ENCODE data around the gene ATP10B. TPM values are rescaled to one million over a fixed set of nuclear protein-coding genes. Genes with fewer than 3 reads are reported as not detected.

Gene ATP10B
- total RNA-seq, 1 experiment from 2014 or later: not detected

- peak; percentile 92 for DNase-seq (ENCODE audit: low read depth)
These were observed 295.2 kb downstream of the ATP10B start for GRCh38 chr5:160556846-160557245.

GRCh38 chr5:160555971-160556631 is 295.9 kb downstream of the ATP10B start:
- DNase-seq (ENCODE audit: low read depth): no peak

DNA sequence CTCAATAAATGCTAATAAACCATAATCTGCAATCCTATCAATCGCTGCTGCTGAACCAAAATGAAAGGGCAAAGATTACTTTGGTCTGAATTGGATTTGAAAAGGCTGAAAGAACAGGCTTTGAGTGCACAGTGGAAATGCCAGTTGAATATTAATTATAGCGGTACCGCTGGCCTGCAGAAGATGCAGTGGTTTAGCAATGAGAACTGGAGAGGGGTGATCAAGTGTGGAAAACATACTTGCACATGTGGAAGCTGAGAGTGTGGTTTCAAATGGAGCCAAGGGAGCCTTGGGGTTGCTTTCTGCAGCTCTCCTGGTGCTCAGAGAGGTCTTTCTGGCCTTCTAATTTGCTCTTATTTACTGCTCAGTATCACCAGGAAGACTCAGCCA is 296.4 kb downstream of the ATP10B start:
- DNase-seq (ENCODE audit: low read depth): no peak

DNA sequence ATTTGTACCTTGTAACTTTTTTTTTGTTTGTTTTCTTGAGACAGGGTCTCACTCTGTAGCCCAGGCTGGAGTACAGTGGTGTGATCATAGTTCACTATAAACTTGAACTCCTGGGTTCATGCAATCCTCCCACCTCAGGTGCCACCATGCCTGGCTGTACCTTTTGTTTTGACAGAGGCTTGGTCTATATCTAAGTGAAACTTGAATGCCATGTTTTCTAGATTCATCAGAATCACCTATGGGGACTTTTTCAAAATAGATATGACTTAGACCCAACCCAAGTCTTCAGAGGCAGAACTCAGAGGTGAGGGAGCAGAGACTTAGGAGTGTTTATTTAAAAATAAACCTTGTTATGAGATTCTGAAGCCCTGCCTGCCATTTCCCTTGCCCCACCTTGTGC is 301.9 kb downstream of the ATP10B start:
- no peak for DNase-seq (ENCODE audit: low read depth)

DNA sequence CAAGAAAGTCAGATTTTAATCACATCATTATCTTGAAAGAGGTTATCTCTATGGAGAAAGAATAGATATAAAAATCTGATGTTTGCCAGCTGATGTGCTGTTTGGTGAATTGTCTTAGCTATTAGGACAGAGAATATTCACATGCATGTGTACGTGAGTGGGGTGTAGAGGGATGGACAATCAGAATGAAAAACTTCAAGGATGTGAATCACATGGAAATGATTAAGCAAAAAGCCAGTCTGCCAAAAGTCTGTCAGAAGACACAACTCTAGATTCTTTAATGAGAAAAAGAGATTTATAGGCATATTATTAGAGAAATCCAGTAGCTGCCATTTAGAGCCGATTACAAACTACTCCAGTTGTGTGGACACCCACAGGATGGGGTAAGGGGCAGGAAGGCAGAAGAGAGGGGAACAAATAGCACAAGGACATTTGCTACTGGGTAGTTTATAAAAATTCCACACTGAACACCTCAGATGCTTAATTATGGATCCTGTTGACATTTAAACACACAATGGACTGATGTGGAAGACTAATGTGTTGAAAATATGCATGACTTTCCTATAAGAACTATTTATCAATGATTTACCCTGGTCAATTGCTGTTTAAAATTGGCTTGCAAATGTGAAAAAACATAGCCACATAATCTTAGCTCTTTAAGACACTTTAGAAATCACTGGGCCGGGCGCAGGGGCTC is 302.9 kb downstream of the ATP10B start:
- DNase-seq (ENCODE audit: low read depth): peak; percentile 80

DNA sequence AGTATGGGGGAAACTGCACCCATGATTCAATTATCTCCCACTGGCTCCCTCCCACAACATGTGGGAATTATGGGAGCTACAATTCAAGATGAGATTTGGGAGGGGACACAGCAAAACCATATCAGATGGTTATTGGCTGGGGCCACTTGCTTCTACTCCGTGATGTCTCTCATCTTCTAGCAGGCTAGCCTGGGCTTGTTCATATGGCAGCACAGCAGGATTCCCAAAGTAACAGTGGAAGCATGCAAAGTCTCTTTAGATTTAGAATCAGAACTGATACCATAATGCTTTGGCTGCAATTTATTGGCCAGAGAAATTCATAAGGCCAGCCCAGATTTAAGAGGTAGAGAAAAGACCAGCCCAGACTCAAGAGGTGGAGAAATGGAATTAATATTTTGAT is 304.1 kb downstream of the ATP10B start:
- DNase-seq (ENCODE audit: low read depth): no peak

- no peak for DNase-seq (ENCODE audit: low read depth)
These were observed 304.9 kb downstream of the ATP10B start for GRCh38 chr5:160547061-160547460.

- DNase-seq (ENCODE audit: low read depth): peak; percentile 27
These were observed 306.2 kb downstream of the ATP10B start for GRCh38 chr5:160545832-160546231.

- DNase-seq (ENCODE audit: low read depth): peak; percentile 69
These were observed 308.6 kb downstream of the ATP10B start for GRCh38 chr5:160543395-160543794.

DNA sequence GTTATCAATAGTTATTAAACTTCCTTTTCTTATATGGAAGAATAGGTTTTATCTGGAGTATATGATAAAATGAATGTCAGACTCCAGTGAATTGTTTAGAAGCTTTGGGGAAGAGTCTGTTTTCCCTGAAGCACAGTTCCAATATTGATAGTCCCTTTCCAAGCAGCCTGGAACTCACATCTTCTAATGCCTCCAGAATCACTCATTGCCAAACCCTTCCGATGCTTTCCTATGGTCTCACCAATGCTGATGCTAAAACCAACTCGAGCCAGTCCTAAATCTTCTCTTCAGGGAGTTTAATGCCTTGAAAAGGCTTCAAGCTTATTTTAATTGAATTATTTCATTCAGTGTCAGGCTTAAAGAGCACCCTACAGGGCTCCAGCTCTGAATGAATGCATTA is 309.2 kb downstream of the ATP10B start:
- DNase-seq (ENCODE audit: low read depth): no peak

DNA sequence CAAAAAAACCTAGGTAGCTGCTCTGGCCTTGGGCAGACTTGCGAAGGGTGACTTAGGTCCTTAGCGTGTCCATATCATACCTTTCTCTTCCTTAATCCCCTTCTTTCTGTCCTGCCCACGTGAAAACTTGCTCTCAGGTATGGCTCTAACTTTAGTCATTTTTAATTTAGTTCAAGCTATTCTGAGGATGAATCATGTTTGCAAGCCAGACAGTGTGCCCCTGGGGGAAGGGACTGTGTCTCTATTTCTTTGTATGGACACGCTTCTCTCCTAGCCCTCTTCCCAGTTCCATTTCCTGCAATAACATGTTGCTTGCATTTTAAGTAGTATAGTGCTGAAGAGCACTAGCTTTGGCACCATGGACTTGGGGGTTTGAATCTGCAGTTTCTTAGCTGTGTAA is 309.7 kb downstream of the ATP10B start:
- peak; percentile 37 for DNase-seq (ENCODE audit: low read depth)

DNA sequence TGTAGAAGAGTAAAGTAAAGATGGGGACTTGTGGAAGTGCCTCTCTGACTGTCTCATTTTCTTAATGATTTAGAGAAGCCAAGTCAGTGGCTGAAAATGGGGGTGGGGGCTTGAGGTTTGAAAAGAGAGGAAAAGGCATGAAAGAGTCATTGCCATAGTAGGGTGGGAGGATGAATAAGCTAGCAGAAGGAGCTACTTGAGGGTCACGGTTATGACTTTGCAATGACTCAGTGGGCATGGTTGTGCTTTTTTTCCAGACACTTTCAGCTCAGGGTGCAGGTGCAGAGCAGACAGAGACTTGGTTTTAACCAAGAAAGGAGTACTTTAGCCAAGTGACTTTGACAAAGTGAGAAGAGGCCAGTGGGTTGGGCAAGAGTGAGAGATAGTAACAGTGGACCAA is 312.6 kb downstream of the ATP10B start:
- DNase-seq (ENCODE audit: low read depth): peak; percentile 92

- DNase-seq (ENCODE audit: low read depth): no peak
These were observed 314.1 kb downstream of the ATP10B start for GRCh38 chr5:160537940-160538339.

- DNase-seq (ENCODE audit: low read depth): no peak
These were observed 314.9 kb downstream of the ATP10B start for GRCh38 chr5:160537116-160537515.

DNA sequence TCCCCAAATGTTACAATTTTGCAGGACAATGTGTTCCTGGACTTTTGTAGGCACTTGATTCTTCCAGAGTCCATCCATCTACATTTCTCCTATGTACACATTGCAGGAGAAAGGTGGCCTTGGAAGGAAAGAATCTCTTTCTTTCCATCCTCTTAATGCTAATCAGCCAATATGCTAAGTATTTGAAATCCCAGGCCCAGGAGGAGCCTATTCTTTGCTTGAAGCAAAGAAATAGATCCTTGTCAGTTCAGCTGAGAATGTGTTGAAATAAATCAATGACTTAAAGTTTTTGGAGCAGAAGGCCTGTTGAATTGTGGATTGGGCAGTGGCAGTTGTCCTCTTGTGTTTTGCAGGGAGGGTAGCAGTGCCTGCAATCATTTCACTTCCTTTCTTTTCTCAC is 317.1 kb downstream of the ATP10B start:
- DNase-seq (ENCODE audit: low read depth): no peak

DNA sequence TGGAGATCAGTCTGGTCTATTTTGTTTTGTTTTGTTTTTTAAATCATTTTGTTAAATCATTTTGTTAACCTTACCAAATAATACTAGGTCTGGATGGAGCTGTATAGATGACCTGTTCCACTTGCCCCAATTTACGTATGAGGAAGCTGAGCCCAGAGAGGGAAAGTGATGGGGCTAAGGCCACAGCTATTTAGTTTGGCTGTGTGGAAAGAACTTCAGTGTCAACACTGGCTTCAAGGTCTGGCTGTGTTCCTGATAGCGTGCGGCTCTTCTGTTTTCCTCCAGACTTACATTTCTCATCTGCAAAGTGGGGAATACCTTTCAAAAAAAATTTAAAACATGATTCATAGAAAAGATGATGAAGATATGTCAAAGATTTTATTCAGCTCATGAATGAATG is 317.9 kb downstream of the ATP10B start:
- no peak for DNase-seq (ENCODE audit: low read depth)

GRCh38 chr5:160525471-160526261 is 326.3 kb downstream of the ATP10B start:
- no peak for DNase-seq (ENCODE audit: low read depth)

DNA sequence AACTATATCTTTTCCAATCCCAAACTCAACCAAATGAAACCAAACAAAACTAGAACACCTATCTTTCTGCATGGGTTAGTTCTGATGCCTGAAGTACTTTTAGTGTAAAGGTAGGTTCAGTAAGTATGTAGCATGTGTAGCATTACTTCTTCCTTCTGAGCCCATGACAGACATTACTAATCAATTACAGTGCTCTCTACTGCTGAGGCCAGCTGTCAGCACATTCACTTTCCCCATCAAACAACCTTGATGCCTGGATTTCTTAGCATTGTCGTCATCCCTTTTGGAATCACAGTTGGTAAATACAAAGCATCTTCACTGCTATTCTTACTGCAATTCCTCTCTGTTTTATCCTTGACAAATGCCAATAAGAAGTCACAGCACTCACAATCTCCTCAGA is 327.2 kb downstream of the ATP10B start:
- DNase-seq (ENCODE audit: low read depth): no peak

DNA sequence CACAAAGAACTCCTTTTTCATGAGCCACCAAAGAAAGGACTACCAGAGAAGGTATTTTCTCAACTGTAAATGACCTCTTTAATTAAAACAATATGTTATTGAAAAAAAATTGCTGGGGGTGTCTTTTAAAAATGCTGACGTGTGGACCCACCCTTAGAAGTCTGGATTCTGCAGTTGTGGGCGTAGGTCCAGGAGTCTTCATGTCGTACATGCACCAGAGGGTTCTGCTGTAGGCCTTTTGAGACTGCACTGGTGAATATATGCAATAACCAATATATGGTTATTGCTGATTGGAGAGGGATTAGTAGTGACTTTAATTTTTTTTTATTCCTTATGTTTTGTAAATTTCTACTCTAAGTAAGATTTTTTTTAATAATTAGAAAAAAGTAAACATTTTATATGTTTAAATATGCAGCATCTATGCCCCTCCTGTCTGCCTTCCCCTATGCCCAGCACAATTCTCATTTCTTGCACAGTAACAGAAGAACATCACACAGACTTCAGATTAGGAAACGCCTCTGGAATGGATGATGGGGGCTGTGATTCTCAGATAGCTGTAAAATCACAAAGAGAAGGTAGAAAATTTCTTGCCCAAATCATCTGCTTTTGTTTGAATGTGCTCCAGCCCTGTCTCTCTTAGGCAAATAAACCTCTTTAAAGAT is 328.4 kb downstream of the ATP10B start:
- DNase-seq (ENCODE audit: low read depth): no peak

GRCh38 chr5:160521392-160521663 is 330.7 kb downstream of the ATP10B start:
- DNase-seq (ENCODE audit: low read depth): no peak

- DNase-seq (ENCODE audit: low read depth): no peak
These were observed 331.2 kb downstream of the ATP10B start for GRCh38 chr5:160520609-160521391.

All from HT1080 (cell line).